Vagina (tissue), 2 donors: ENCODE results near the gene MERTK.

Source experiments
- POLR2A ChIP-seq, 2 donors: fragments of 450-650 bp; IDR thresholded peaks; one replicate each; pipeline ENCODE4 v1.6.1; 2017; ENCODE audit warnings: antibody characterized with exemption in 2 of 2, mild to moderate bottlenecking in 2 of 2, moderate library complexity in 2 of 2
- TF ChIP-seq, protein P1 (sequence below), 3 experiments: fragments of 450-650 bp in 2 of 3; fragments of 200-600 bp in 1 of 3; sonication (generic) in 1 of 3; IDR thresholded peaks; one replicate each; pipeline ENCODE4 v1.5.1; 2017 to 2019; ENCODE audit warnings: antibody characterized with exemption in 3 of 3, mild to moderate bottlenecking in 2 of 3, moderate library complexity in 2 of 3

DNA sequence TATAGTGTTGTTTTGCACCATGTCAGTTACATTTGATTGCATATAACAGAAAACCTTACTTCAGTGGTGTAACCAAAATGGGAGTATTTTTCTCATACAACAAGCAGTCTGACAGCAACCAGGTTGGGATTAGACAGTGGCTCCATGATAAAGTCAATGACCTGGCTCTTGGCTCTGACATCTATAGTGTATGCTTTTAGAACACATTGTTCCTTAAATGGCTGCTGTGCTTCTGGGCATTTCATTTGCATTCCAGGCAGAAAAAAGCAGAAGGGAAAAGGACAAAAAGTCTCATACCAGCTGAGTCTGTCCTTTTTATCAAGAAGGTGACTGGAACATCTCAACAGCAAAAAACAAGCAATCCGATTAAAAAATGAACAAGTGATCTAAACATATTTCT is 10.2 kb downstream of the MERTK start:
- TF ChIP-seq, protein P1, sequence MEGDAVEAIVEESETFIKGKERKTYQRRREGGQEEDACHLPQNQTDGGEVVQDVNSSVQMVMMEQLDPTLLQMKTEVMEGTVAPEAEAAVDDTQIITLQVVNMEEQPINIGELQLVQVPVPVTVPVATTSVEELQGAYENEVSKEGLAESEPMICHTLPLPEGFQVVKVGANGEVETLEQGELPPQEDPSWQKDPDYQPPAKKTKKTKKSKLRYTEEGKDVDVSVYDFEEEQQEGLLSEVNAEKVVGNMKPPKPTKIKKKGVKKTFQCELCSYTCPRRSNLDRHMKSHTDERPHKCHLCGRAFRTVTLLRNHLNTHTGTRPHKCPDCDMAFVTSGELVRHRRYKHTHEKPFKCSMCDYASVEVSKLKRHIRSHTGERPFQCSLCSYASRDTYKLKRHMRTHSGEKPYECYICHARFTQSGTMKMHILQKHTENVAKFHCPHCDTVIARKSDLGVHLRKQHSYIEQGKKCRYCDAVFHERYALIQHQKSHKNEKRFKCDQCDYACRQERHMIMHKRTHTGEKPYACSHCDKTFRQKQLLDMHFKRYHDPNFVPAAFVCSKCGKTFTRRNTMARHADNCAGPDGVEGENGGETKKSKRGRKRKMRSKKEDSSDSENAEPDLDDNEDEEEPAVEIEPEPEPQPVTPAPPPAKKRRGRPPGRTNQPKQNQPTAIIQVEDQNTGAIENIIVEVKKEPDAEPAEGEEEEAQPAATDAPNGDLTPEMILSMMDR (IDR thresholded peaks at IDR 0.05): no peak
- no peak for TF ChIP-seq POLR2A (IDR thresholded peaks at IDR 0.05)
